HL-60 (cell line): Measurements from ENCODE around the gene ATG4B.

Source experiments
- CTCF ChIP-seq: IDR thresholded peaks from one replicate; pipeline ENCODE4 v1.5.1; 2011; ENCODE audit warnings: low read length, control low read depth, inconsistent platforms; ENCODE audit not compliant: insufficient read depth
- TF ChIP-seq, protein P1 (sequence below): IDR thresholded peaks from 2 replicates; pipeline ENCODE4 v1.6.1; 2012; ENCODE audit warnings: low read depth; ENCODE audit not compliant: insufficient replicate concordance

DNA sequence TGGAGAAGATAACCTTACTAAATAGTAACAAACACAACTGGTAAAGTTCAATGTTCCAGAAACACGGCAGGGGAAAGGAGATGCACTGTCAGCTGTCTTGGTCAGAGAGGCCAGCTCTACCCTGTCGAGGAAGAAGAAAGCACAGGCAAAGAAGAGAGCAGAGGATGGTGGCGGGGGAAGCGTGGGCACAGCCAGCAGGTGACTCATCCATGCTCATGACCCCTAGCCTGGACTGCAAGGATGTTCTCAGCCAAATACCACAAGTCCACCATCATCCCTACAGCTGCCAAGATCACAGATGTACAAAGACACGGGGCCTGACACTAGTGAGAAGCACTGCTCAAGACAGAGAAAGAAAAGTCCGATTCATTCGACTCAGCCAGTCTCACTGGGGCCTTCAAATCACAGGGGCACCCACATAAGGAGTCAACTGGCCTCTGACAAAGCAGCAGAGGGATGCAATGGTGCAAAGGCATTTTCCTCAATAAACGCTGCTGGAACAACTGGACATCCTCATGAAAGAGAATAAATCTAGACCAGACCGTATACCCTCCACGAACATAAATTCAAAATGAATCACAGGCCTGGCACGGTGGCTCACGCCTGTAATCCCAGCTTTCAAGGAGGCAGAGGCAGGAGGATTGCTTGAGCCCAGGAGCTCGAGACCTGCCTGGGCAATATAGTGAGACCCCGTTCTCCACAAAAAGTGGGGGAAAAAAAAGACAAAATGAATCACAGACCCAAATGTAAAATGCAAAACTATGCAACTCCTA lies 43.5 kb downstream of the ATG4B start:
- TF ChIP-seq CTCF, result no peak
- TF ChIP-seq, protein P1, sequence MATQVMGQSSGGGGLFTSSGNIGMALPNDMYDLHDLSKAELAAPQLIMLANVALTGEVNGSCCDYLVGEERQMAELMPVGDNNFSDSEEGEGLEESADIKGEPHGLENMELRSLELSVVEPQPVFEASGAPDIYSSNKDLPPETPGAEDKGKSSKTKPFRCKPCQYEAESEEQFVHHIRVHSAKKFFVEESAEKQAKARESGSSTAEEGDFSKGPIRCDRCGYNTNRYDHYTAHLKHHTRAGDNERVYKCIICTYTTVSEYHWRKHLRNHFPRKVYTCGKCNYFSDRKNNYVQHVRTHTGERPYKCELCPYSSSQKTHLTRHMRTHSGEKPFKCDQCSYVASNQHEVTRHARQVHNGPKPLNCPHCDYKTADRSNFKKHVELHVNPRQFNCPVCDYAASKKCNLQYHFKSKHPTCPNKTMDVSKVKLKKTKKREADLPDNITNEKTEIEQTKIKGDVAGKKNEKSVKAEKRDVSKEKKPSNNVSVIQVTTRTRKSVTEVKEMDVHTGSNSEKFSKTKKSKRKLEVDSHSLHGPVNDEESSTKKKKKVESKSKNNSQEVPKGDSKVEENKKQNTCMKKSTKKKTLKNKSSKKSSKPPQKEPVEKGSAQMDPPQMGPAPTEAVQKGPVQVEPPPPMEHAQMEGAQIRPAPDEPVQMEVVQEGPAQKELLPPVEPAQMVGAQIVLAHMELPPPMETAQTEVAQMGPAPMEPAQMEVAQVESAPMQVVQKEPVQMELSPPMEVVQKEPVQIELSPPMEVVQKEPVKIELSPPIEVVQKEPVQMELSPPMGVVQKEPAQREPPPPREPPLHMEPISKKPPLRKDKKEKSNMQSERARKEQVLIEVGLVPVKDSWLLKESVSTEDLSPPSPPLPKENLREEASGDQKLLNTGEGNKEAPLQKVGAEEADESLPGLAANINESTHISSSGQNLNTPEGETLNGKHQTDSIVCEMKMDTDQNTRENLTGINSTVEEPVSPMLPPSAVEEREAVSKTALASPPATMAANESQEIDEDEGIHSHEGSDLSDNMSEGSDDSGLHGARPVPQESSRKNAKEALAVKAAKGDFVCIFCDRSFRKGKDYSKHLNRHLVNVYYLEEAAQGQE, result no peak
